Neural cell (in vitro differentiated cells): ENCODE results near the gene CPN1. TPM values are rescaled to one million over a fixed set of nuclear protein-coding genes. Genes with fewer than 3 reads are reported as not detected.

Source experiments
- H2AFZ ChIP-seq: fragments of 200-600, 300-800 bp; sonication (generic), shearing (Covaris generic); 2 replicates; pipeline ENCODE4 v1.6.0; 2014; ENCODE audit warnings: low read depth, mild to moderate bottlenecking, antibody characterized with exemption, low read length, moderate library complexity
- H3F3A ChIP-seq: fragments of 200-600 bp; shearing (Covaris generic); 2 replicates; pipeline ENCODE4 v1.6.1; 2016; ENCODE audit warnings: mild to moderate bottlenecking, moderate library complexity, mixed read lengths, antibody characterized with exemption, low read length; ENCODE audit not compliant: insufficient read depth, poor library complexity, severe bottlenecking
- H3K27ac ChIP-seq: fragments of 200-600, 300-800 bp; sonication (generic), shearing (Covaris generic); 2 replicates; pipeline ENCODE4 v1.5.1; 2014; ENCODE audit warnings: mild to moderate bottlenecking, low read length, moderate library complexity
- H3K27me3 ChIP-seq: fragments of 300-800, 200-600 bp; sonication (generic), shearing (Covaris generic); 2 replicates; pipeline ENCODE4 v1.6.0; 2014; ENCODE audit warnings: mild to moderate bottlenecking, low read depth, low read length, moderate library complexity; ENCODE audit not compliant: insufficient read depth
- H3K36me3 ChIP-seq: fragments of 300-800, 200-600 bp; sonication (generic), shearing (Covaris generic); 2 replicates; pipeline ENCODE4 v1.5.1; 2014; ENCODE audit warnings: mild to moderate bottlenecking, antibody characterized with exemption, low read length, moderate library complexity; ENCODE audit not compliant: insufficient read depth
- H3K4me2 ChIP-seq: fragments of 300-800, 200-600 bp; sonication (generic), shearing (Covaris generic); 2 replicates; pipeline ENCODE4 v1.6.0; 2014; ENCODE audit warnings: mild to moderate bottlenecking, low read length
- H3K4me3 ChIP-seq: fragments of 300-800, 200-600 bp; sonication (generic), shearing (Covaris generic); 2 replicates; pipeline ENCODE4 v1.5.1; 2014; ENCODE audit warnings: mild to moderate bottlenecking, low read length, moderate library complexity
- H3K79me2 ChIP-seq: fragments of 200-600 bp; shearing (Covaris generic); replicated peaks from 2 replicates; pipeline ENCODE4 v1.6.0; 2014; ENCODE audit warnings: mild to moderate bottlenecking, low read length, moderate library complexity; ENCODE audit not compliant: insufficient read depth
- H3K9ac ChIP-seq: fragments of 300-800, 200-600 bp; sonication (generic), shearing (Covaris generic); 2 replicates; pipeline ENCODE4 v1.6.1; 2016; ENCODE audit warnings: mild to moderate bottlenecking, low read length, mixed read lengths
- H3K9me2 ChIP-seq: fragments of 200-600 bp; shearing (Covaris generic); 2 replicates; pipeline ENCODE4 v1.6.1; 2016; ENCODE audit warnings: mild to moderate bottlenecking, low read length, mixed read lengths; ENCODE audit not compliant: insufficient read depth
- H3K9me3 ChIP-seq: fragments of 200-600, 300-800 bp; sonication (generic), shearing (Covaris generic); 2 replicates; pipeline ENCODE4 v1.6.1; 2016; ENCODE audit warnings: mild to moderate bottlenecking, mixed run types, low read length, moderate library complexity, mixed read lengths
- H4K20me1 ChIP-seq: fragments of 200-600 bp; shearing (Covaris generic); 2 replicates; pipeline ENCODE4 v1.6.1; 2016; ENCODE audit warnings: mild to moderate bottlenecking, mixed run types; ENCODE audit not compliant: insufficient read depth
- CTCF ChIP-seq: fragments of 450-650 bp; IDR thresholded peaks from 2 replicates; pipeline ENCODE4 v1.5.1; 2014; ENCODE audit warnings: antibody characterized with exemption, mild to moderate bottlenecking, moderate library complexity; ENCODE audit not compliant: poor library complexity, severe bottlenecking
- EP300 ChIP-seq: fragments of 450-650 bp; conservative IDR thresholded peaks from 2 replicates; pipeline ENCODE4 v1.6.1; 2014; ENCODE audit warnings: antibody characterized with exemption, mild to moderate bottlenecking, moderate library complexity; ENCODE audit not compliant: poor library complexity, severe bottlenecking
- EZH2 ChIP-seq: fragments of 200-600, 300-800 bp; shearing (Covaris generic), sonication (generic); IDR thresholded peaks from 2 replicates; pipeline ENCODE4 v1.6.1; 2014; ENCODE audit warnings: antibody characterized with exemption, low read length, borderline replicate concordance, mild to moderate bottlenecking; ENCODE audit not compliant: insufficient read depth, poor library complexity, severe bottlenecking
- MXI1 ChIP-seq: fragments of 450-650 bp; conservative IDR thresholded peaks from 2 replicates; pipeline ENCODE4 v1.6.1; 2014; ENCODE audit warnings: antibody characterized with exemption, mild to moderate bottlenecking; ENCODE audit not compliant: poor library complexity, severe bottlenecking
- POLR2AphosphoS5 ChIP-seq: IDR thresholded peaks from 2 replicates; pipeline ENCODE4 v1.6.1; 2012
- RAD21 ChIP-seq: fragments of 450-650 bp; conservative IDR thresholded peaks from 2 replicates; pipeline ENCODE4 v1.6.1; 2014; ENCODE audit warnings: antibody characterized with exemption, mild to moderate bottlenecking, moderate library complexity
- REST ChIP-seq: IDR thresholded peaks from 2 replicates; pipeline ENCODE4 v1.6.1; 2012; ENCODE audit warnings: borderline replicate concordance
- SMC3 ChIP-seq: fragments of 450-650 bp; conservative IDR thresholded peaks from 2 replicates; pipeline ENCODE4 v1.6.1; 2014; ENCODE audit warnings: antibody characterized with exemption, mild to moderate bottlenecking, moderate library complexity; ENCODE audit not compliant: poor library complexity
- TAF1 ChIP-seq: IDR thresholded peaks from 2 replicates; pipeline ENCODE4 v1.6.1; 2012; ENCODE audit warnings: low read depth
- polyA plus RNA-seq: library from polyadenylated mRNA; depleted of rRNA; stranded (reverse); fragments of >200 nt; gene quantifications from 2 replicates; pipeline ENCODE4 v1.2.3, GENCODE V29; 2014

CPN1 gene
- polyA plus RNA-seq, 1 donor from 2014 or later = not detected

GRCh38 chr10:99995713-99996112 is 86.0 kb downstream of the CPN1 start (continued):
- TF ChIP-seq TAF1 = no peak

GRCh38 chr10:99995269-99995668 is 86.4 kb downstream of the CPN1 start:
- no peaks in the 10 kb centered on the region for H3K9me2 ChIP-seq
- H3F3A ChIP-seq = no peaks in the 10 kb centered on the region
- H3K9me3 ChIP-seq = no peaks in the 10 kb centered on the region
- H3K79me2 ChIP-seq = no peaks in the 10 kb centered on the region
- no peaks in the 10 kb centered on the region for H3K36me3 ChIP-seq
- H3K27ac ChIP-seq = no peak overlapping the region
- H3K9ac ChIP-seq = no peak overlapping the region
- no peaks in the 10 kb centered on the region for H3K27me3 ChIP-seq
- H2AFZ ChIP-seq = no peak overlapping the region
- H3K4me3 ChIP-seq = no peak overlapping the region
- H3K4me2 ChIP-seq = no peak overlapping the region
- TF ChIP-seq EP300 = no peak
- TF ChIP-seq EZH2 = no peak
- TF ChIP-seq CTCF = no peak
- no peak for TF ChIP-seq SMC3
- TF ChIP-seq POLR2AphosphoS5 = no peak
- TF ChIP-seq REST = no peak
- TF ChIP-seq RAD21 = no peak
- no peak for TF ChIP-seq TAF1
- TF ChIP-seq MXI1 = no peak
- no peaks in the 10 kb centered on the region for H4K20me1 ChIP-seq

GRCh38 chr10:99994801-99995200 is 86.9 kb downstream of the CPN1 start:
- H3K27ac ChIP-seq = no peak overlapping the region
- H4K20me1 ChIP-seq = no peaks in the 10 kb centered on the region
- H2AFZ ChIP-seq = no peak overlapping the region
- H3F3A ChIP-seq = no peaks in the 10 kb centered on the region
- no peaks in the 10 kb centered on the region for H3K79me2 ChIP-seq
- no peak overlapping the region for H3K9ac ChIP-seq
- no peaks in the 10 kb centered on the region for H3K27me3 ChIP-seq
- no peak overlapping the region for H3K4me3 ChIP-seq
- no peaks in the 10 kb centered on the region for H3K36me3 ChIP-seq
- TF ChIP-seq TAF1 (no peak), EP300 (no peak), EZH2 (no peak), REST (no peak), SMC3 (no peak), POLR2AphosphoS5 (no peak), MXI1 (no peak)
- no peak overlapping the region for H3K4me2 ChIP-seq
- no peaks in the 10 kb centered on the region for H3K9me2 ChIP-seq
- no peaks in the 10 kb centered on the region for H3K9me3 ChIP-seq
